Psoas muscle (tissue), 8 donors: ENCODE data around the gene ROR2. TPM values are rescaled to one million over a fixed set of nuclear protein-coding genes. Genes with fewer than 3 reads are reported as not detected.

Source experiments
- ATAC-seq, 4 donors: fragments of 200-7000 bp; cut with Tn5 transposase; one replicate each; pipeline ENCODE4 v1.9.1; 2020; ENCODE audit warnings: moderate library complexity in 3 of 4, mild to moderate bottlenecking in 2 of 4
- DNase-seq, 2 donors: peaks; one replicate each; pipeline ENCODE4 v3.0.0-alpha.2; 2020
- H3K27ac ChIP-seq: fragments of 200-600 bp; one replicate; pipeline ENCODE4 v1.8.0; 2022
- H3K27me3 ChIP-seq, 3 donors: fragments of 200-600 bp in 1 of 3; one replicate each; pipeline versions ENCODE4 v1.6.1 to v1.8.0; 2013 to 2022; ENCODE audit warnings: low read length in 2 of 3, mild to moderate bottlenecking in 2 of 3, moderate library complexity in 1 of 3; ENCODE audit not compliant: insufficient read depth in 3 of 3
- H3K36me3 ChIP-seq, 2 donors: fragments of 200-600 bp in 1 of 2; one replicate each; pipeline versions ENCODE4 v1.6.1 to v1.8.0; 2013 to 2022; ENCODE audit warnings: low read depth in 1 of 2, mild to moderate bottlenecking in 1 of 2, moderate library complexity in 1 of 2; ENCODE audit not compliant: insufficient read depth in 1 of 2
- H3K4me1 ChIP-seq: fragments of 200-600 bp; one replicate; pipeline ENCODE4 v1.8.0; 2022
- H3K4me3 ChIP-seq: fragments of 200-600 bp; one replicate; pipeline ENCODE4 v1.8.0; 2022; ENCODE audit warnings: mild to moderate bottlenecking
- H3K9me3 ChIP-seq: fragments of 200-600 bp; one replicate; pipeline ENCODE4 v1.8.0; 2022
- CTCF ChIP-seq: fragments of 200-600 bp; IDR thresholded peaks from one replicate; pipeline ENCODE4 v1.8.0; 2022; ENCODE audit warnings: antibody characterized with exemption
- whole genome bisulfite sequencing, 3 donors: extraction: QIAGEN DNeasy Blood & Tissue Kit; methylation state at CpG; one replicate each; pipeline versions ENCODE4 v1.1.6 to v1.1.7; 2013; 5-methylcytosine and 5-hydroxymethylcytosine counted together
- intact Hi-C, 2 donors: fragments of 100-400 bp; cut with DNase I; formaldehyde crosslinking; loops; one replicate each; pipeline versions ENCODE4 v1.11.0 to v1.14.2; 2022
- polyA plus RNA-seq, 3 donors: library from polyadenylated mRNA; stranded (reverse); fragments of 200-250 nt; gene quantifications; one replicate each; pipeline ENCODE4 v1.2.3, GENCODE V29; 2013
- total RNA-seq, 4 donors: library from RNA; stranded (reverse); fragmentation: NEBNext Ultra II Directional in 2 of 4; extraction: Animal tissue kit (Norgen Biotek cat#: 25700) in 2 of 4; gene quantifications; one replicate each; pipeline versions ENCODE4 v1.2.1 to v1.2.4, GENCODE V29; 2021 to 2023
- donor health status: healthy with polysubstance abuse.
- donor health status: DM: no; HTN: no; CAD: no; lungs with moderate emphysema.
- donor health status: Bipolar disorder and iron deficiency.
- donor health status: healthy.
- donor health status: DM: yes; HTN: yes; CAD: no.
- donor health status: DM: no; HTN: no; CAD: no.
- donor health status: DM: no; HTN: no; CAD: no.
- donor health status: DM: yes; HTN: yes; CAD: no.

The ROR2 gene
- total and polyA plus RNA-seq, 7 donors: 0.05 to 0.52 (median 0.15) TPM

GRCh38 chr9:91694081-91694870, 255.8 kb downstream of the ROR2 start:
- no peak for ATAC-seq
- intact Hi-C loops: no loop called here
- Histone ChIP-seq H3K27ac (no peak overlapping the region), H3K4me3 (no peak overlapping the region), H3K27me3 (peaks cover 0 to 6% (median 0%) of the 10 kb centered on the region in 3 donors), H3K4me1 (no peaks in the 10 kb centered on the region), H3K9me3 (no peaks in the 10 kb centered on the region), H3K36me3 (no peaks in the 10 kb centered on the region)
- no peak for DNase-seq
- WGBS, 3 donors: 63 to 74% (median 64%) methylated on average over 6 of the region's 6 CpGs
- no peak for TF ChIP-seq CTCF

GRCh38 chr9:91693226-91693625, 256.8 kb downstream of the ROR2 start:
- H3K4me1 ChIP-seq: no peaks in the 10 kb centered on the region
- H3K27me3 ChIP-seq: peaks cover 0 to 6% (median 0%) of the 10 kb centered on the region in 3 donors
- no peak for TF ChIP-seq CTCF
- no peak for DNase-seq
- H3K27ac ChIP-seq: no peak overlapping the region
- intact Hi-C loops: no loop called here
- no peaks in the 10 kb centered on the region for H3K9me3 ChIP-seq
- H3K36me3 ChIP-seq: no peaks in the 10 kb centered on the region
- WGBS, 3 donors: 52 to 59% (median 55%) methylated on average over 7 of the region's 7 CpGs
- no peak for ATAC-seq
- no peak overlapping the region for H3K4me3 ChIP-seq

- H3K27ac ChIP-seq: no peak overlapping the region
- no peak for ATAC-seq
- H3K36me3 ChIP-seq: no peaks in the 10 kb centered on the region
- WGBS, 3 donors: 46 to 59% (median 50%) methylated on average over 5 of the region's 5 CpGs
- H3K4me1 ChIP-seq: no peaks in the 10 kb centered on the region
- no peaks in the 10 kb centered on the region for H3K9me3 ChIP-seq
- TF ChIP-seq CTCF: no peak
- DNase-seq: no peak
- intact Hi-C loops: no loop called here
- H3K27me3 ChIP-seq: peaks cover 0 to 6% (median 0%) of the 10 kb centered on the region in 3 donors
- H3K4me3 ChIP-seq: no peak overlapping the region
Measured at GRCh38 chr9:91690540-91691249, 259.3 kb downstream of the ROR2 start.

- Histone ChIP-seq H3K4me3 (no peak overlapping the region), H3K4me1 (no peaks in the 10 kb centered on the region), H3K36me3 (no peaks in the 10 kb centered on the region), H3K27ac (no peak overlapping the region), H3K27me3 (peaks cover 0 to 6% (median 0%) of the 10 kb centered on the region in 3 donors), H3K9me3 (no peaks in the 10 kb centered on the region)
- WGBS, 3 donors: 77 to 91% (median 83%) methylated on average over 4 of the region's 4 CpGs
- DNase-seq (no peak), ATAC-seq (no peak)
- TF ChIP-seq CTCF: no peak
- intact Hi-C loops: no loop called here
Measured at GRCh38 chr9:91689006-91689405, 261.0 kb downstream of the ROR2 start.
